HG03354 (cell line): ENCODE measurements around the gene NDUFA7.
"Not testable (repeated sequence)": the region's sequence is repeated elsewhere in the genome, so short reads cannot be mapped to it uniquely, and the experiment has no call there.

Experiments used
- ATAC-seq: cut with Tn5 transposase; IDR thresholded peaks from one replicate; pipeline ENCODE4 v1.9.1; 2021; ENCODE audit warnings: mild to moderate bottlenecking; ENCODE audit not compliant: unreplicated experiment, poor library complexity, severe bottlenecking

Gene NDUFA7

DNA sequence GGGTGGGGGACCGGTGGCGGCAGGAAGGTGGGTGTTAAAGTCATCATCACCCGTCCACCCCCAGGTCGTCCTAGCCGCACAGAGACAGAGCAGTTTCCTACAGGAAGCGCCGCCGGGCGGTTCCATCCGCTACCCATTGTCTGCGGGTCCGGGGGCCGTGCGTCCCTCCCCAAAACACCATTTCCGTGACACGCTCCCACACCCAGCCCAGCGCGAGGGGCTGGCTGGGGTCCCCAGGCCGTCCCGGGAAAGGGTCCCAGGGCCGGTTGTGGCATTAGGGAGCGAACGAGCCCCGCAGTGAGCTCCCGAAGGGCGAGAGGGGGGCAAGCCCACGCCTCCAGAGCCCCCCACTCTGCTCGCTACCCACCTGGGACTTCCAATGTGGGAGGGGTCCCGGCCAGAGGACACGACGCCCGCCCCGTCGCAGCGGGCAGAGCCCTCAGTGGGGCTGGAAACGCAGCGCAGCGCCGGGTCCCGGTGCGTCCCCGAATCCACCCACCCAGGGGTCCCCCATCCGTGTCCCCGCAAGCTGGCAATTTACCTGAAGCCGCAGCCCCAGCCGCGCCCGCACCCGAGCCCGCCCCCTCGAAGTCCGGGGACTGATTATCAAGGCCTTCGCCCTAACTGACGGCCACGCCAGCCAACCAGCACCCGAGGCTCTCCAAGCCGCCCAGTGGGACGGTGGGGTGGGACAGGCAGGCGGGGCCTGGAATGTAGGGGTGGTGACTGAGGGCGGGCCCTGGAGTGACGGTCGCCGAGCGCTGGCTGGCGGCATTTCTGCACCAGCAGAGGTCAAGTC lies 21.7 kb upstream of the NDUFA7 start, which contains the start of gene KANK3:
Gene KANK3, minus strand, starts transcription at position 579 of the 799 bp plus-strand sequence. CDS start 5,434 bp downstream, outside the sequence.
- ATAC-seq: peak; percentile 93

GRCh38 chr19:8342316-8342683 lies 21.1 kb upstream of the NDUFA7 start:
- ATAC-seq: no peak

DNA sequence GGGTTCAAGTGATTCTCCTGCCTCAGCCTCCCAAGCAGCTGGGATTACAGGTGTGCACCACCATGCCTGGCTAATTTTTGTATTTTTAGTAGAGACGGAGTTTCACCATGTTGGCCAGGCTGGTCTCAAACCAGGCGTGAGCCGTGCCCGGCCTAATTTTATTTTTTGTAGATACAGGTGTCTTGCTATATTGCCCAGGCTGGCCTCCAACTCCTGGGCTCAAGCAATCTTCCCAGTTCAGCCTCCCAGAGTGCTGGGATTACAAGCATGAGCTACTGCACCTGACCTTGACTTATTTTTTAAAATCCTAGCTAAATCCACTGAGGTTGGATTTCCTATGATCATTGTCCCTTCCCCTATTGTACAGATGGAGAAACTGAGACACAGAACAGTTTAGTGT lies 20.3 kb upstream of the NDUFA7 start:
- ATAC-seq: not testable (repeated sequence)

DNA sequence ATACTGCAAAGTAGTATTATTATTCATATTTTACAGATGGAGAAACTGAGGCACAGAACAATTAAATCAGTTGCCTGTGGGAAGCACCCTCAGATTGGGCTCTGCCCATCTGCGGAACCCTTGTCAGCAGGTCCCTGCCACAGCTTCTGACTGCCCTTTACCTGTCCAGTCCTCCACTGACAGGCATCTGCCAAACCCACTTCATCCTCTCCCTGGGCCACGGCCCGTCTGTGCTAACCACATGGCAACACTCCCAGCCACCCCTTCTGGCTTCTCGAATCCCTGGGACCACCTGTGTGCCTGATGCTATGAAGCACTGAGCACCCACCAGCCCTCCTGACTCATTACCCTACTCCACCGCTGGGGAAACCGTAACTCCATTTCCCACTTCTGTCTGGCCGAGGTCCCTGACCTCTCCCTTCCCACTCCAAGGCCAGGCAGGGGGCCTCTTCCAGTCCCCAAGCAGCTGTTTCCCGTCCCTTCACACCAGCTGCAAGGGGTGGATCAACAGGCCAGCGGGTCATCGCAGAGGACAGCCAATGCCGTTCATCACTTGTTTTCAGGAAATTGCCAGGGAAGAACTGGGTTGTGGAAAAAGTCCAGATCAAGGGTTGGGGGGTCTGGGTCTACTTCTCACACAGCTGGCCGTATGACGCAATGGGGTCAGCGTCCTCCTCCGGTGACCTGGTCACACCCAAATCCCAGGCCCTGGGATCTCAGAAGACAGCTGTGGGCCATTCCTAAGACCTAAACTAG lies 19.3 kb upstream of the NDUFA7 start:
- ATAC-seq: no peak

DNA sequence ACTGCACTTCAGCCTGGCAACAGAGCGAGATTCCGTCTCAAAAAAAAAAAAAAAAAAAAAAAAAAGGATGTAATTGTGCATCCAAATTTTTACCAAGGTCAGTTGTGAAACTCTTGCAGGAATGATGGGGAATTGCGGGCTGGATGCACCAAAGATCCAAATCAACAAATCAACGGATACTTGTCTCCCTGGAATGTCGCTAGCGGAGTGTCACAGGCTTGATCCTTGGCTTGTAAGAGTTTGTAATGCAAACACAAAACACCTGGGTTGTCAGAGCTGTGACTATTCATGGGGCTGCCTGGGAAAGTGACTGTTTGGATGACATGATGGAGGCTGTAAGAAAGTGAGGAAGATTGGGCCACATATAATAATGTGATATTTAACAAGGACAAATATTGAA lies 17.7 kb upstream of the NDUFA7 start:
- no peak for ATAC-seq

DNA sequence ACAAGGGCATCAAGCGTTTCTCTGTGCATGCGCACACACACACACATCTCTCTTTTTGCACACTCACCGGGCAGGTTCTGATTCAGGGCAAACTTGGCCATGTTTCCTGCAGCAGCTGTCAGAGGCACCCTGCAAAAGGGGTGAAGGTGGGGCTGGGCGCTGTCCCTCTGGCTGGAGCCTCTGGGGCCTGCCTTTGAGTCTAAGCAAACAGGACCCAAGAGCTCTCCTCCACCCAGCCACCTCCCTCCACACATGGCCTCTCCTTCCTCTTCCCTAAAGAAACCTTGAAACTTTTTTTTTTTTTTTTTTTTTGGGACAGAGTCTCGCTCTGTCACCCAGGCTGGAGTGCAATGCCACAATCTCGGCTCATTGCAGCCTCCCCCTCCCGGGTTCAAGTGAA lies 16.6 kb upstream of the NDUFA7 start:
- no peak for ATAC-seq

DNA sequence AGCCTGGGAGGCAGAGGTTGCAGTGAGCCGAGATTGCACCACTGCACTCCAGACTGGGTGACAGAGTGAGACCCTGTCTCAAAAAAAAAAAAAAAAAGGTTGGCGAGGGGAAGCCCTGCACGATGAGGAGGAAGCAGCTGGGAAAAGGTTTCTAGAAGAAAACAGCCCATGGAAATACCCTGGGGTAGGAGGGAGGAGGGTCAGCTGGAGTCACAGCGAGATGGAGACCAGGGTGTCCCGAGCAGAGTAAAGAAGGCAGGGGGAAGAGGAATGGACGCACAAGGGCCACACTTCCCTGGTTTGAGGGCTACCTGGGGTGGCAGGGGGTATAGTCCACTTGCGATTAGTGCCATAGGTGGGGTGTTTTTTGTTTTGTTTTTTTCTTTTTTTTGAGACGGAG lies 15.5 kb upstream of the NDUFA7 start:
- no peak for ATAC-seq

- no peak for ATAC-seq
These were observed 14.9 kb upstream of the NDUFA7 start for GRCh38 chr19:8336072-8336569.

- no peak for ATAC-seq
These were observed 14.3 kb upstream of the NDUFA7 start for GRCh38 chr19:8335343-8336071.

GRCh38 chr19:8334458-8335342 lies 13.5 kb upstream of the NDUFA7 start:
- ATAC-seq: no peak

- no peak for ATAC-seq
These were observed 12.7 kb upstream of the NDUFA7 start for GRCh38 chr19:8333767-8334457.

DNA sequence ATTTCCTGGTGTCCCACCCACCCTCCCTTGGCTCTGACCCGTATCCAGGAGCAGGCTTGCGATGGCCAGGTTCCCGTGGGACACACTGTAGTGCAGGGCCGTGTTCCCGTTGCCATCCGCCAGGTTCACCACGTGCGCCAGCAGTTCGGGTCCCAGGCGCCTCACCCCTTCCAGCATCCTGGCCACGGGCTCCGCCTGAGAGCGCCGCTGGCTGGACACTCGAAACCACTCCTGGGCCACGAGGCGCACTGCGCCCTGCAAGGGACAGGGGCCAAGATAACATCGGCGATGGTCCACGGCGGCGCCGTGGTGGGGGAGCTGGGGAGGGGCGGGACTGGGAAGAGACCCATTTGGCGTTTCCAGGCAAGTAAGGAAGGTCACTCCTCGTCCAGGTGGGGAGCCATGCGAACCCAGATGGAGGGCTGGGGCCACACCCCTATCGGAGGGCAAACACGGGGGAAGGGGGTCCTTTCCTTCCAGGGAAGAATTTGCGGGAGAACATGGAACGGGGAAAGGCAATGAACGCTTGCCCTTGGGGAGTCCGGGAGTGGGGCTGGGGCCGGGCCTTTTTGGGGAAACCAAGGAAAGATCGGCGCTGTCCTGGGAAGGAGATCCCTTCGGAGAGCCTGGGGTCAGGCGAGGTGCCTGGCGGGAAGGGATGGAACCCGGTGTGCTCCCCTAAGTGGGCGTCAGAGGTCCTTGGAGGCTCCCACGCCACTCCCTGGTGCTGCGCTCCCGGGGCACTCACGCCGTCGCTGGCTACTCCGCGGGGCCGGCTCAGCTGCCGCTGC lies 12.0 kb upstream of the NDUFA7 start:
- no peak for ATAC-seq

DNA sequence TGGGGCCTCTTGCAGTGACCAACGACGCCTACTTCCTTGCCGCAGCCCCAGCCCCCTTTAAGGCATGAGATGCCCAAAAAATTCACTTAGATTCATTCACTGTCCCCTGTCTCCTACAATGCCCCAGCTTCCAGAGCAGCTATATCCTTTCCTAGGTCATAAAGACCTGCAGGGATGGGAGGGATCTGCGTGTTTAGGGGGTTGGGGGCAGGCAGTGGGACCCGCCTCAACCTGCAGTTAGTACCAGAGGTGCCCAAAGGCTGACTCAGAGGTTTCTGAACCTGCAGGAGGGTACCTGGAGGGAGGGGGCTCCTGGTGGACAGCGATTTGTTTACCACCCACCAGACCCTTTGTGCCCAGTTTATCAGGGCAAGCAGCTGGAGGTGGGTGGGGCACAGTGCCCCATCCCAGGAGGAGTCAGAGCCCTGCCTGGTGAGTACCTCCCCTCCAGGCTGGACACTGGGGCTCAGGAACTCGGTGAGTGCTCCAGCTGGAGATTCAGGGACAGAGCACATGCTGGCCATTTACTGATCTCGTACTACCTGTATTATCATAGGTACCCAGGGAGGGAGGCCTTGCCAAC lies 10.2 kb upstream of the NDUFA7 start:
- ATAC-seq: no peak

- no peak for ATAC-seq
These were observed 8.8 kb upstream of the NDUFA7 start for GRCh38 chr19:8329996-8330395.

- ATAC-seq: no peak
These were observed 4.3 kb upstream of the NDUFA7 start for GRCh38 chr19:8325454-8325853.

GRCh38 chr19:8324186-8325050 lies 3.2 kb upstream of the NDUFA7 start:
- ATAC-seq: no peak

DNA sequence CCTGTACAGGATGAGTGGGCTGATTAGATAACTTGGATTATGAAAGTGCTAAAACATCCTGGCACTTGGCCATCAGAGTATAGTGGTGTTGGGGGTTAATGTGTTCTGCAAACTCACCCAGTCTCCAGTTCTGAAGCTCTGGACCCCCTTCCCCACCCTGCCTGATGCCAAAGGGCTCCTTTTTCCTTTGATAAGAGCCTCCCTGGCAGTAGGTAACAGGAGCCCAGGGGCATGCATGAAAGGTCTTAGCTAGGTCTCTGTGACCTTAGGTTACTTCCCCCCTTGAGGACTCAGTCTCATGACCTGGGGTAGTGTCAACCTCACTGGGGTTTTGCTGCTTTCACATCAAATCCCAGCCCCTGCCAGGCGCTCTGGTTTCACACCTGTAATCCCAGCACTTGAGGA lies 2.6 kb upstream of the NDUFA7 start:
- ATAC-seq: no peak
